IPS-NIHi11 (cell line): Measurements from ENCODE around the gene RABGAP1L.
"Not testable (repeated sequence)": the region's sequence is repeated elsewhere in the genome, so short reads cannot be mapped to it uniquely, and the experiment has no call there.

Experiments
- DNase-seq: peaks from one replicate; pipeline ENCODE4 v3.0.0; 2012; ENCODE audit warnings: mixed read lengths, low spot score

The RABGAP1L gene

GRCh38 chr1:174812656-174813055 is 653.3 kb downstream of the RABGAP1L start:
- no peak for DNase-seq

DNA sequence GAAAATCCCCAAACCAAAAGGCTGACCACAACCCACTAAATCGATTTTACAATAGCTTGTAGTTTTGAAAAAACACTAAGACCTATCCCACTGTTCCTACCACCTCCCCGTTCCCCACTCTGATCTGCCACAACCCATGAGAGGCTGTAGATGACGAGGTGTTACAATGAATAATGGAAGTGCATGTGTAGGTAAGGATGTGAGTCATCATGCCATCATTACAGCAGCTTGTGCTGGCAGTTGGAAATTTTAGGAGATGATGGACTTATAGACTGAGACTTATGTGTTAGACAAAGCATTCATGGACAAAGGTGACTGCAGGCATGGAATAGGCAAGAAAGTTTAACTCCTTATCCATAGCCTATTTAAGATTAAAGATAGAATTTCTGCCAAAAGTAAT is 655.7 kb downstream of the RABGAP1L start:
- DNase-seq = no peak

- no peak for DNase-seq
These were observed 656.2 kb downstream of the RABGAP1L start for GRCh38 chr1:174815474-174815908.

- not testable (repeated sequence) for DNase-seq
These were observed 657.3 kb downstream of the RABGAP1L start for GRCh38 chr1:174816621-174817020.

DNA sequence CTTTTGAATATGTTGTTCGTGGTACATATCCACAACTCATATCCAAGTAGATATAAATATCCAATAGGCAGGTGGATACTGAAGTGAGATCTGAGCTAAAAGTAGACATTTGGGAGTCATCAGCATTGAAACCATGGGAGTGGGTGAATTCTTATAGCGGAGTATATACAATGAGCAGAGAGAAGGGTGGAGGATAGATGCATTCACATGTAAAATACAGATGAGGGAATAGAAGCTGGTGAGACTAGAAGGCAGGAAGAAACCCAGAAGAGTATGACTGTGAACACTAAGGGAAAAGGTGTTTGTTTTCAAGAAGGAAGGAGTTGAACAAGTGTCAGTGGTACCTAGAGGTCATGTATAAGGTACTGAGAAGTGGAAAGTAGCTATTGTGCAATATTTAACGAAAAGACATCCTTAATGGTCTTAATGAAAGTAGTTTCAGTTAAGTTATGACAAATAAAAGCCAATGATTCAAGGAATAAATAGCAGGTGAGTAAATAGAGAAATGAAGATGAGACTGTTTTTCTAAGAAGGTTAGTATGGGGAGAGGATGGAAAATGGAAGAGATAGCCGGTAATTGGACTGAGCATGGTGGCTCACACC is 658.8 kb downstream of the RABGAP1L start:
- DNase-seq = no peak

- DNase-seq = no peak
These were observed 659.6 kb downstream of the RABGAP1L start for GRCh38 chr1:174818951-174819350.

- no peak for DNase-seq
These were observed 660.3 kb downstream of the RABGAP1L start for GRCh38 chr1:174819596-174819995.

DNA sequence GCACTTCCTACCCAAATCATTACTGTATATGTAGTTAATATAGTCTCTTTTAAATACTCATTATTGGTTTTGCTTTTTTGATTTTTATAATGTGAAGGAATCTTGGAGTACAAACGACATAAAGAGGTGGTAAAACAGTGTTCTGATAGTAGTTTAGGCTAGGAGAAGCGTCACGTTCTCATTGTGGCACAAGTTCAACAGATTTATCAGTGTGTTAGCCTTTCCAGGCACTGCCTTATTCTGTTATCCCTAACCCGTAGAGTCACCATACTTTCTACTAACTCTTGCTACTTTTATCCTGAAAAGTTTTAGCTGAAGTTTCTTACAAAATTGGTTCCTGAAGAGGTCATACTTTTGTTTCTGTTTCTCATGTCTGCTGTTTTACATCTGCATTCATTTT is 665.8 kb downstream of the RABGAP1L start:
- DNase-seq = no peak

DNA sequence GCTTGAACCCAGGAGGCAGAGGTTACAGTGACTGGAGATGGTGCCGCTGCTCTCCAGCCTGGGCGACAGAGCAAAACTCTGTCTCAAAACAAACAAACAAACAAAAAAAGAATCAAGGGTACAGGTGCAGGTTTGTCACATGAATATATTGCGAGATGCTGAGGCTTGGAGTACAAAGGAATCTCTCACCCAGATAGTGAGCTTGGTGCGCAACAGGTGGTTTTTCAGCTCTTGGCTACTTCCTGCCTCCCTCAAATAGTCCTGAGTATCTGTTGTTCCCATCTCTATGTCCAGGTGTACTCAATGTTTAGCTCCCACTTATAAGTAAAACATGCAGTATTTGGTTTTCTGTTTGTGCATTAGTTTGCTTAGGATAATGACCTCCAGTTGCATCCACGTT is 666.5 kb downstream of the RABGAP1L start:
- no peak for DNase-seq

DNA sequence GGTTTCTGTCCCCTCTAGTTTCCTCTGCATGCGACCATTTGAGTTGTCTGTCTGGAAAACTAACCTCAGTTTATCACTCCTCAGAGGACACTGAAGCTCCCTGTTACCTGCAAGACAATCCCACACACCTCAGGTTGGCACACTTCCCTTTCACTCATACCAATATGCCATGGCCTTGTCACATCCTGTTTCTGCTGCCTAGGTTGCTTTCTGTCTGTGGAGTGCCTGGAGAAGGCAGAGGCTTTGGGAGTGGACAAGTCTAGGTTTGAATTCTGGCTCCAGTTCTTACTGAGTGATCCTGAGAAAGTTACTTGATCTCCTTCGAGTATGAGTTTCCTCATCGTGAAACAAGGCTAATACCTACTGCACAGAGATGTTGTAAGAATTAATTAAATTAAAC is 668.9 kb downstream of the RABGAP1L start:
- no peak for DNase-seq

- DNase-seq = no peak
These were observed 670.7 kb downstream of the RABGAP1L start for GRCh38 chr1:174829990-174830389.

DNA sequence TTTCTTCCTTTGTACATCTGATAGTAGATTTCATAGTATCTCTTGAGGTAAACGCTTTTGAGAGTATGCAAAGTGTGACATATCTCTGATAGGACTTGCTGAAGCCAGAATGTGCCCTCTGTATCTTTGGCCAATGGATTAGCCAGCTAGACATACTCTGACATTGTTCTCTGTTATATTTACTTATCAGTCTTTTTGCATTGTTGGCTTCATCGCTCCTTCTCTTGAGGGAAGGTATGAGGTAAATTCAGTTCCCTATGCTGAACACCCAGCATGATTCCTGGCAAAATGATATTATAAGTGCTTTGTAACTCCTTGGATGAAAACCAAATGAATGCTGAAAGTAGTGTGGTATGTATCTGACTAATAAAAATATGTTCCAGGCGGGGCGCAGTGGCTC is 677.2 kb downstream of the RABGAP1L start:
- no peak for DNase-seq

DNA sequence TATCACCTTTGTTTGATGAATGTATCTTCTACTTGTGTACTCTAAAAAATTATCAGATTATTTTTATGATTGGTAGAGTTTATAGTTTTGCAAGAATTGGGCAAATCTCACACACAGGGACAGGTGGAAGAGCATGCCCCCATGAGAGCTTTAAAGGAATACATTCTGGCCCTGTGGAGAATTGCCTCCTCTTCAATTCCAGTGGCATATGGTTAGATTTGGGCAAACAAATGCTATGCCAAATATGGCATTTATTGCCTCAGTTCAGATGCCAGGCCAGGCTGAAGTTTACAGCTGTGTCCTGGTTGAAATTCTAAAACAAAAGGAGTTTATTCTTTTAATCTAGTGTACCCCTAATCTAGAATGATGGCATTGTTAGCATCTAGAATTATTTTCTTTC is 678.1 kb downstream of the RABGAP1L start:
- DNase-seq = no peak

- DNase-seq = no peak
These were observed 679.9 kb downstream of the RABGAP1L start for GRCh38 chr1:174839211-174839610.

- no peak for DNase-seq
These were observed 682.4 kb downstream of the RABGAP1L start for GRCh38 chr1:174841747-174842146.

GRCh38 chr1:174848593-174849560 is 689.6 kb downstream of the RABGAP1L start:
- not testable (repeated sequence) for DNase-seq

DNA sequence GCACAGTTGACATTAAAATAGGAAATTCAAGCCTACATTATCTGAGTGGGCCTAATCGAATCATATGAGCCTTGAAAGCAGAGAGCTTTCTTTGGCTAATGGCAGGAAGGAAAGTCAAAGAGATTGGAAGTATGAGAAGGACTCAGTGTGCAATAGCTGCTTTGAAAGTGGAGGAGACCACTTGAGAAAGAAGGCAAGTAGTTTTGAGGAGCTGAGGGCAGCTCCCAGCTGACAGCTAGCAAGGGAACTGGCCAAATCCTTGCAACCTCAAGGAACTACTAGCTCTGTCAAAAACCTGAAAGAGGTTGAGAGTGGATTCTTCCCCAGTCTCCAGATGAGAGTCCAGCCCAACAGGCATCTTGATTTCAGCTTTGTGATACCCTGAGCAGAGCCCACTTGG is 691.4 kb downstream of the RABGAP1L start:
- no peak for DNase-seq

DNA sequence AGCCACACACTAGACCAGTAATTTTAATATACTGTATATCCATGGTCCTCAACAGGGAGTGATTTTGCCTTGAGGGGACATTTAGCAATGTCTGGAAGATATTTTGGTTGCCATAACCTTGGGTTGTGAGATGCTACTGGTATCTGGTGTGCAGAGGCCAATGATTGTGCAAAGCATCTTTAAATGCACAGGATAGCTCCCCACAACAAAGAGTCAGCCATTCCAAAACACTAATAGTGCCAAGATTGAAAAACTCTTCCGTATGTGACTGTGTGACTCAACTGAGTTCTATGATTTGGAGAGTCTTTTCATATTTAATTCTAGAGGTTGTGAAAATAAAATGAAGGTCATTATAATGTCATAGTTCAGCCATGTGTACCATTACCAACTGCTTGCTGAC is 699.0 kb downstream of the RABGAP1L start:
- no peak for DNase-seq

- DNase-seq = no peak
These were observed 711.0 kb downstream of the RABGAP1L start for GRCh38 chr1:174870319-174870718.

- DNase-seq = peak; percentile 33
These were observed 712.6 kb downstream of the RABGAP1L start for GRCh38 chr1:174871886-174872285.

GRCh38 chr1:174872615-174873058 is 713.3 kb downstream of the RABGAP1L start:
- DNase-seq = no peak

GRCh38 chr1:174874331-174875053 is 715.2 kb downstream of the RABGAP1L start:
- DNase-seq = peak; percentile 46

DNA sequence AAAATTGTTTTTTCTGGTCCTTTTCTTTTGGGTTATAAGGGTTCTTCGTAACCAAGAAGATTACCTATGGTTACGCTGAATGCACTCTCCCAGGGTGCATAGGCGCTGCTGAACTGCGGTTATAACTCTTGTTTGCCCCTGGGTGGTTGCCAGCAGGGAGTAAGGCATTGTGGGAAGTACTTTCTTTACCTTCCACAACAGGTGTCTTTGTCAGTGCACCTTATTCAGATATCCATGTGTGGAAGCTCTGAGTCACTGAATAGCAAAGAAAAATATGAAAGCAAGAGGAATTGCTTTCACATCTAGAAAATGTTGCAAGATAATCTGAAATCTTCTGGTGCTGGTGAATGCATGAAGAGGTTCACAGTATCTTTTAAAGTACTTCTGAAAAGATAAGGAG is 716.0 kb downstream of the RABGAP1L start:
- peak; percentile 56 for DNase-seq
